SJSA1 (cell line): ENCODE data around the gene ITPKC. TPM values are rescaled to one million over a fixed set of nuclear protein-coding genes. Genes with fewer than 3 reads are reported as not detected.
A peak's percentile ranks its signal among the peaks of the same experiment; 100 is the strongest.

Experiments used
- DNase-seq, 2 experiments: peaks; one replicate each; pipeline ENCODE4 v3.0.0-alpha.2; 2015 to 2020; ENCODE audit warnings: low spot score in 2 of 2, low read depth in 1 of 2
- H3K27ac ChIP-seq: fragments of 250-450 bp; sonication (Bioruptor Pico); 2 replicates; pipeline ENCODE4 v1.5.1; 2020; ENCODE audit warnings: mild to moderate bottlenecking, moderate library complexity
- H3K27me3 ChIP-seq: fragments of 250-450 bp; sonication (Bioruptor Pico); replicated peaks from 2 replicates; pipeline ENCODE4 v1.5.1; 2020; ENCODE audit warnings: mild to moderate bottlenecking, moderate library complexity
- H3K36me3 ChIP-seq: fragments of 250-450 bp; sonication (Bioruptor Pico); 2 replicates; pipeline ENCODE4 v1.5.1; 2020; ENCODE audit warnings: mild to moderate bottlenecking
- H3K4me1 ChIP-seq: fragments of 250-450 bp; sonication (Bioruptor Pico); replicated peaks from 2 replicates; pipeline ENCODE4 v1.6.1; 2021; ENCODE audit warnings: mild to moderate bottlenecking
- H3K4me3 ChIP-seq: fragments of 250-450 bp; sonication (Bioruptor Pico); 2 replicates; pipeline ENCODE4 v1.5.1; 2020; ENCODE audit warnings: mild to moderate bottlenecking
- H3K9me3 ChIP-seq: fragments of 250-450 bp; sonication (Bioruptor Pico); replicated peaks from 2 replicates; pipeline ENCODE4 v1.5.1; 2020; ENCODE audit warnings: mild to moderate bottlenecking
- total RNA-seq: library from RNA; depleted of rRNA; stranded (reverse); fragments of >200 nt; shearing (Covaris generic); gene quantifications from 2 replicates; pipeline ENCODE4 v1.2.3, GENCODE V29; 2014; rRNA removed

The ITPKC gene
- total RNA-seq: 5.4 and 5.7 TPM in 2 replicates

GRCh38 chr19:40716482-40717324, at the start of gene ITPKC, which contains the start of gene COQ8B:
Gene ITPKC (plus strand): TSS chr19:40717112. CDS start chr19:40717136, 24 bp downstream.
Gene COQ8B (minus strand): TSS chr19:40716886. CDS start chr19:40714632, 2,254 bp downstream.
- Histone ChIP-seq H3K27me3 (no peaks in the 10 kb centered on the region), H3K36me3 (no peaks in the 10 kb centered on the region), H3K27ac (peak within 1 kb of the TSS; percentile 93), H3K4me3 (peak within 1 kb of the TSS; percentile 78), H3K4me1 (peaks cover 37% of the 10 kb centered on the region), H3K9me3 (no peaks in the 10 kb centered on the region)
- peak; percentile 98 to 99 for DNase-seq

- no peak overlapping the region for H3K27ac ChIP-seq
- no peaks in the 10 kb centered on the region for H3K27me3 ChIP-seq
- H3K36me3 ChIP-seq: peaks cover 53% of the 10 kb centered on the region
- no peak overlapping the region for H3K4me3 ChIP-seq
- DNase-seq: no peak
- H3K4me1 ChIP-seq: peaks cover 20% of the 10 kb centered on the region
- peaks cover 4% of the 10 kb centered on the region for H3K9me3 ChIP-seq
These were observed 49.3 kb upstream of the ITPKC start for GRCh38 chr19:40667602-40668001.

- DNase-seq: no peak
- Histone ChIP-seq H3K4me1 (peaks cover 10% of the 10 kb centered on the region), H3K27me3 (no peaks in the 10 kb centered on the region), H3K36me3 (peaks cover 68% of the 10 kb centered on the region), H3K4me3 (no peak overlapping the region), H3K27ac (no peak overlapping the region), H3K9me3 (peaks cover 4% of the 10 kb centered on the region)
These were observed 47.8 kb upstream of the ITPKC start for GRCh38 chr19:40668991-40669614.

- Histone ChIP-seq H3K27ac (no peak overlapping the region), H3K9me3 (peaks cover 4% of the 10 kb centered on the region), H3K27me3 (no peaks in the 10 kb centered on the region), H3K36me3 (peaks cover 80% of the 10 kb centered on the region), H3K4me1 (peaks cover 7% of the 10 kb centered on the region), H3K4me3 (no peak overlapping the region)
- DNase-seq: no peak
These were observed 45.5 kb upstream of the ITPKC start for GRCh38 chr19:40671404-40671803.

GRCh38 chr19:40672038-40672437, 44.9 kb upstream of the ITPKC start:
- Histone ChIP-seq H3K4me1 (peaks cover under 1% of the 10 kb centered on the region), H3K27me3 (no peaks in the 10 kb centered on the region), H3K9me3 (peaks cover 4% of the 10 kb centered on the region), H3K27ac (no peak overlapping the region), H3K36me3 (peaks cover 81% of the 10 kb centered on the region), H3K4me3 (no peak overlapping the region)
- DNase-seq: no peak

- DNase-seq: no peak
- no peaks in the 10 kb centered on the region for H3K27me3 ChIP-seq
- peaks cover 83% of the 10 kb centered on the region for H3K36me3 ChIP-seq
- no peak overlapping the region for H3K27ac ChIP-seq
- no peaks in the 10 kb centered on the region for H3K4me1 ChIP-seq
- H3K4me3 ChIP-seq: no peak overlapping the region
- H3K9me3 ChIP-seq: peaks cover 4% of the 10 kb centered on the region
These were observed 44.2 kb upstream of the ITPKC start for GRCh38 chr19:40672573-40673299.

GRCh38 chr19:40673397-40673796, 43.5 kb upstream of the ITPKC start:
- no peak for DNase-seq
- Histone ChIP-seq H3K36me3 (peaks cover 83% of the 10 kb centered on the region), H3K4me3 (no peak overlapping the region), H3K9me3 (peaks cover 4% of the 10 kb centered on the region), H3K27ac (no peak overlapping the region), H3K4me1 (no peaks in the 10 kb centered on the region), H3K27me3 (no peaks in the 10 kb centered on the region)

GRCh38 chr19:40674291-40674690, 42.6 kb upstream of the ITPKC start:
- Histone ChIP-seq H3K27ac (no peak overlapping the region), H3K9me3 (no peaks in the 10 kb centered on the region), H3K36me3 (peaks cover 83% of the 10 kb centered on the region), H3K27me3 (no peaks in the 10 kb centered on the region), H3K4me3 (no peak overlapping the region), H3K4me1 (no peaks in the 10 kb centered on the region)
- no peak for DNase-seq

GRCh38 chr19:40677156-40677555, 39.8 kb upstream of the ITPKC start:
- no peaks in the 10 kb centered on the region for H3K27me3 ChIP-seq
- H3K9me3 ChIP-seq: no peaks in the 10 kb centered on the region
- H3K36me3 ChIP-seq: peaks cover 83% of the 10 kb centered on the region
- H3K27ac ChIP-seq: no peak overlapping the region
- no peak overlapping the region for H3K4me3 ChIP-seq
- no peaks in the 10 kb centered on the region for H3K4me1 ChIP-seq
- no peak for DNase-seq

GRCh38 chr19:40681039-40681438, 35.9 kb upstream of the ITPKC start:
- H3K36me3 ChIP-seq: peaks cover 81% of the 10 kb centered on the region
- DNase-seq: no peak
- no peak overlapping the region for H3K4me3 ChIP-seq
- H3K27ac ChIP-seq: no peak overlapping the region
- H3K27me3 ChIP-seq: no peaks in the 10 kb centered on the region
- H3K9me3 ChIP-seq: no peaks in the 10 kb centered on the region
- no peaks in the 10 kb centered on the region for H3K4me1 ChIP-seq

- no peak for DNase-seq
- Histone ChIP-seq H3K27me3 (no peaks in the 10 kb centered on the region), H3K4me1 (peaks cover 6% of the 10 kb centered on the region), H3K27ac (no peak overlapping the region), H3K4me3 (no peak overlapping the region), H3K9me3 (no peaks in the 10 kb centered on the region), H3K36me3 (peaks cover 81% of the 10 kb centered on the region)
These were observed 34.4 kb upstream of the ITPKC start for GRCh38 chr19:40682431-40682964.

GRCh38 chr19:40683437-40683836, 33.5 kb upstream of the ITPKC start:
- H3K9me3 ChIP-seq: no peaks in the 10 kb centered on the region
- no peak overlapping the region for H3K4me3 ChIP-seq
- no peaks in the 10 kb centered on the region for H3K27me3 ChIP-seq
- peaks cover 16% of the 10 kb centered on the region for H3K4me1 ChIP-seq
- DNase-seq: no peak
- no peak overlapping the region for H3K27ac ChIP-seq
- H3K36me3 ChIP-seq: peaks cover 72% of the 10 kb centered on the region

- Histone ChIP-seq H3K4me1 (peaks cover 24% of the 10 kb centered on the region), H3K4me3 (no peak overlapping the region), H3K27me3 (no peaks in the 10 kb centered on the region), H3K27ac (no peak overlapping the region), H3K9me3 (no peaks in the 10 kb centered on the region), H3K36me3 (peaks cover 71% of the 10 kb centered on the region)
- DNase-seq: no peak
These were observed 32.6 kb upstream of the ITPKC start for GRCh38 chr19:40684280-40684679.
